Mesenchymal stem cell (in vitro differentiated cells and primary cell): ENCODE data around the gene KRT13.
A peak's percentile ranks its signal among the peaks of the same experiment; 100 is the strongest.

Experiments used
- DNase-seq: peaks from one replicate; pipeline ENCODE4 v3.0.0-alpha.2; 2013
- H2AFZ ChIP-seq: one replicate; pipeline ENCODE4 v1.6.1; 2013; ENCODE audit warnings: low read depth, mild to moderate bottlenecking, control low read depth, inconsistent platforms, low read length, moderate library complexity
- H2AK5ac ChIP-seq: 2 replicates; pipeline ENCODE4 v1.6.1; 2013; ENCODE audit warnings: low read length, moderate library complexity, mild to moderate bottlenecking, inconsistent platforms; ENCODE audit not compliant: severe bottlenecking
- H2BK120ac ChIP-seq: one replicate; pipeline ENCODE4 v1.6.1; 2013; ENCODE audit warnings: low read depth, mild to moderate bottlenecking, inconsistent platforms, low read length, moderate library complexity
- H2BK12ac ChIP-seq, 2 experiments: one replicate each; pipeline ENCODE4 v1.6.1; 2013; ENCODE audit warnings: inconsistent platforms in 2 of 2, low read length in 2 of 2, mild to moderate bottlenecking in 2 of 2, moderate library complexity in 2 of 2, control low read depth in 1 of 2
- H2BK15ac ChIP-seq: one replicate; pipeline ENCODE4 v1.6.1; 2013; ENCODE audit warnings: mild to moderate bottlenecking, low read depth, inconsistent platforms; ENCODE audit not compliant: poor library complexity, severe bottlenecking
- H2BK5ac ChIP-seq: 2 replicates; pipeline ENCODE4 v1.6.1; 2013; ENCODE audit warnings: low read depth, mild to moderate bottlenecking, low read length, control low read depth, inconsistent platforms; ENCODE audit not compliant: poor library complexity, severe bottlenecking
- H3K14ac ChIP-seq, 2 experiments: one replicate each; pipeline ENCODE4 v1.6.1; 2013; ENCODE audit warnings: inconsistent platforms in 2 of 2, low read length in 2 of 2, control low read depth in 1 of 2, mild to moderate bottlenecking in 1 of 2, moderate library complexity in 1 of 2
- H3K18ac ChIP-seq, 2 experiments: one replicate each; pipeline ENCODE4 v1.6.1; 2013; ENCODE audit warnings: inconsistent platforms in 2 of 2, low read length in 2 of 2, control low read depth in 1 of 2, low read depth in 1 of 2, mild to moderate bottlenecking in 1 of 2
- H3K23ac ChIP-seq, 2 experiments: one replicate each; pipeline ENCODE4 v1.6.1; 2013; ENCODE audit warnings: inconsistent platforms in 2 of 2, low read length in 2 of 2, mild to moderate bottlenecking in 2 of 2, moderate library complexity in 2 of 2, control low read depth in 1 of 2
- H3K27ac ChIP-seq: 2 replicates; pipeline ENCODE4 v1.5.1; 2013; ENCODE audit warnings: mild to moderate bottlenecking, moderate library complexity, low read length, control low read depth, inconsistent platforms; ENCODE audit not compliant: poor library complexity, severe bottlenecking
- H3K27me3 ChIP-seq, 2 experiments: 2 replicates each; pipeline versions ENCODE4 v1.6.1 to v1.7.0; 2013; ENCODE audit warnings: low read length in 2 of 2, mild to moderate bottlenecking in 2 of 2, moderate library complexity in 2 of 2, control low read depth in 1 of 2, inconsistent platforms in 1 of 2; ENCODE audit not compliant: control insufficient read depth in 1 of 2, insufficient read depth in 1 of 2
- H3K36me3 ChIP-seq, 2 experiments: 2 replicates each; pipeline versions ENCODE4 v1.6.1 to v1.7.0; 2013; ENCODE audit warnings: low read length in 2 of 2, control low read depth in 1 of 2, inconsistent platforms in 1 of 2, low read depth in 1 of 2, mild to moderate bottlenecking in 1 of 2; ENCODE audit not compliant: insufficient read depth in 2 of 2, control insufficient read depth in 1 of 2
- H3K4ac ChIP-seq, 2 experiments: one replicate each; pipeline ENCODE4 v1.6.1; 2013; ENCODE audit warnings: inconsistent platforms in 2 of 2, low read length in 2 of 2, mild to moderate bottlenecking in 2 of 2, moderate library complexity in 2 of 2, control low read depth in 1 of 2, low read depth in 1 of 2
- H3K4me1 ChIP-seq: 2 replicates; pipeline ENCODE4 v1.6.1; 2013; ENCODE audit warnings: low read depth, low read length, control low read depth; ENCODE audit not compliant: control insufficient read depth, insufficient read depth
- H3K4me2 ChIP-seq: 2 replicates; pipeline ENCODE4 v1.6.1; 2013; ENCODE audit warnings: low read length, mild to moderate bottlenecking, inconsistent platforms; ENCODE audit not compliant: poor library complexity, severe bottlenecking
- H3K4me3 ChIP-seq, 2 experiments: 2 replicates each; pipeline versions ENCODE4 v1.5.1 to v1.7.0; 2013; ENCODE audit warnings: low read length in 2 of 2, mild to moderate bottlenecking in 2 of 2, control low read depth in 1 of 2, low read depth in 1 of 2; ENCODE audit not compliant: insufficient read depth in 1 of 2
- H3K79me1 ChIP-seq: replicated peaks from 2 replicates; pipeline ENCODE4 v1.6.1; 2013; ENCODE audit warnings: mild to moderate bottlenecking, control low read depth, low read length, inconsistent platforms; ENCODE audit not compliant: poor library complexity, severe bottlenecking
- H3K9ac ChIP-seq: 2 replicates; pipeline ENCODE4 v1.7.0; 2013; ENCODE audit warnings: mild to moderate bottlenecking, low read length, moderate library complexity
- H3K9me3 ChIP-seq: 2 replicates; pipeline ENCODE4 v1.7.0; 2013; ENCODE audit warnings: mild to moderate bottlenecking, low read length; ENCODE audit not compliant: control insufficient read depth
- H4K8ac ChIP-seq: one replicate; pipeline ENCODE4 v1.6.1; 2013; ENCODE audit warnings: inconsistent platforms, mild to moderate bottlenecking, low read length, moderate library complexity
- H4K91ac ChIP-seq: one replicate; pipeline ENCODE4 v1.6.1; 2013; ENCODE audit warnings: mild to moderate bottlenecking, low read length, inconsistent platforms
- WGBS: methylation state at CpG from one replicate; pipeline ENCODE4 v1.1.7; 2013; ENCODE audit warnings: mixed read lengths; 5-methylcytosine and 5-hydroxymethylcytosine counted together

Gene KRT13

GRCh38 chr17:41516147-41516829 lies 10.9 kb upstream of the KRT13 start:
- no peak overlapping the region for H2BK5ac ChIP-seq
- 95% methylated on average over 13 of the region's 14 CpGs for WGBS
- H3K4me2 ChIP-seq, result no peak overlapping the region
- no peak overlapping the region for H4K8ac ChIP-seq
- H4K91ac ChIP-seq, result no peak overlapping the region
- H3K4me3 ChIP-seq, result no peak overlapping the region
- H2AFZ ChIP-seq, result no peak overlapping the region
- no peak overlapping the region for H2BK120ac ChIP-seq
- H3K4me1 ChIP-seq, result peaks cover 12% of the 10 kb centered on the region
- H3K23ac ChIP-seq, result no peak overlapping the region
- H2BK12ac ChIP-seq, result no peak overlapping the region
- no peak overlapping the region for H3K4ac ChIP-seq
- no peak overlapping the region for H3K27ac ChIP-seq
- H3K27me3 ChIP-seq, result peaks cover 0 to 49% of the 10 kb centered on the region in 2 experiments
- peaks cover 0 to 3% of the 10 kb centered on the region in 2 experiments for H3K36me3 ChIP-seq
- no peak overlapping the region for H2BK15ac ChIP-seq
- H3K79me1 ChIP-seq, result no peaks in the 10 kb centered on the region
- H3K9ac ChIP-seq, result no peak overlapping the region
- H3K18ac ChIP-seq, result no peak overlapping the region
- H3K9me3 ChIP-seq, result no peaks in the 10 kb centered on the region
- DNase-seq, result no peak
- H3K14ac ChIP-seq, result no peak overlapping the region
- no peak overlapping the region for H2AK5ac ChIP-seq

GRCh38 chr17:41513168-41513547 lies 7.7 kb upstream of the KRT13 start:
- H3K79me1 ChIP-seq, result no peaks in the 10 kb centered on the region
- no peak overlapping the region for H2AK5ac ChIP-seq
- H2BK15ac ChIP-seq, result no peak overlapping the region
- H2BK12ac ChIP-seq, result no peak overlapping the region
- H2AFZ ChIP-seq, result no peak overlapping the region
- no peak overlapping the region for H3K4me3 ChIP-seq
- no peak overlapping the region for H2BK5ac ChIP-seq
- peaks cover 7% of the 10 kb centered on the region for H3K4me1 ChIP-seq
- H3K23ac ChIP-seq, result no peak overlapping the region
- H4K8ac ChIP-seq, result no peak overlapping the region
- no peak overlapping the region for H3K18ac ChIP-seq
- H3K27me3 ChIP-seq, result peaks cover 0 to 67% of the 10 kb centered on the region in 2 experiments
- H3K4ac ChIP-seq, result no peak overlapping the region
- H3K27ac ChIP-seq, result no peak overlapping the region
- H3K14ac ChIP-seq, result no peak overlapping the region
- DNase-seq, result no peak
- 91% methylated on average over 4 of the region's 5 CpGs for WGBS
- H3K36me3 ChIP-seq, result peaks cover 0 to 3% of the 10 kb centered on the region in 2 experiments
- no peak overlapping the region for H3K4me2 ChIP-seq
- no peaks in the 10 kb centered on the region for H3K9me3 ChIP-seq
- H4K91ac ChIP-seq, result no peak overlapping the region
- H3K9ac ChIP-seq, result no peak overlapping the region
- no peak overlapping the region for H2BK120ac ChIP-seq

- Histone ChIP-seq H3K4me3 (no peak overlapping the region), H2AK5ac (no peak overlapping the region), H2BK12ac (no peak overlapping the region), H3K79me1 (no peaks in the 10 kb centered on the region), H3K18ac (no peak overlapping the region), H3K4ac (no peak overlapping the region), H4K91ac (no peak overlapping the region), H3K14ac (no peak overlapping the region), H3K9ac (no peak overlapping the region), H3K36me3 (peaks cover 0 to 3% of the 10 kb centered on the region in 2 experiments), H4K8ac (no peak overlapping the region), H2BK15ac (peak overlapping the region; percentile 30), H3K27me3 (peaks cover 0 to 67% of the 10 kb centered on the region in 2 experiments), H3K4me2 (no peak overlapping the region), H2BK120ac (no peak overlapping the region), H3K23ac (no peak overlapping the region), H3K9me3 (no peaks in the 10 kb centered on the region), H3K27ac (no peak overlapping the region), H2AFZ (no peak overlapping the region), H2BK5ac (no peak overlapping the region), H3K4me1 (peaks cover 7% of the 10 kb centered on the region)
- 77% methylated on average over 7 of the region's 7 CpGs for WGBS
- DNase-seq, result no peak
Measured at GRCh38 chr17:41512546-41513167, 7.2 kb upstream of the KRT13 start.

GRCh38 chr17:41511716-41512115 lies 6.3 kb upstream of the KRT13 start:
- 90% methylated on average over 10 of the region's 10 CpGs for WGBS
- Histone ChIP-seq H3K14ac (no peak overlapping the region), H2BK12ac (no peak overlapping the region), H2BK15ac (no peak overlapping the region), H3K18ac (no peak overlapping the region), H3K27ac (no peak overlapping the region), H3K36me3 (peaks cover 0 to 1% of the 10 kb centered on the region in 2 experiments), H4K91ac (no peak overlapping the region), H2BK120ac (no peak overlapping the region), H2AFZ (no peak overlapping the region), H2BK5ac (no peak overlapping the region), H3K4ac (no peak overlapping the region), H3K4me2 (no peak overlapping the region), H3K4me3 (no peak overlapping the region), H3K4me1 (peaks cover 8% of the 10 kb centered on the region), H3K9me3 (no peaks in the 10 kb centered on the region), H3K27me3 (peaks cover 0 to 59% of the 10 kb centered on the region in 2 experiments), H3K9ac (no peak overlapping the region), H4K8ac (no peak overlapping the region), H3K79me1 (no peaks in the 10 kb centered on the region), H2AK5ac (no peak overlapping the region), H3K23ac (no peak overlapping the region)
- no peak for DNase-seq
